Stimulated activated CD4-positive, alpha-beta T cell treated with anti-CD3 and anti-CD28 coated beads, TNF-alpha, amount 100 ng/mL, for 24 hours (primary cell): ENCODE measurements around the gene ITGB7.
A peak's percentile ranks its signal among the peaks of the same experiment; 100 is the strongest.
"Not testable (repeated sequence)": the region's sequence is repeated elsewhere in the genome, so short reads cannot be mapped to it uniquely, and the experiment has no call there.

Experiments used
- DNase-seq, 3 experiments: peaks; one replicate each; pipeline ENCODE4 v3.0.0-alpha.2; 2020; ENCODE audit warnings: low read depth in 3 of 3

ITGB7 gene

DNA sequence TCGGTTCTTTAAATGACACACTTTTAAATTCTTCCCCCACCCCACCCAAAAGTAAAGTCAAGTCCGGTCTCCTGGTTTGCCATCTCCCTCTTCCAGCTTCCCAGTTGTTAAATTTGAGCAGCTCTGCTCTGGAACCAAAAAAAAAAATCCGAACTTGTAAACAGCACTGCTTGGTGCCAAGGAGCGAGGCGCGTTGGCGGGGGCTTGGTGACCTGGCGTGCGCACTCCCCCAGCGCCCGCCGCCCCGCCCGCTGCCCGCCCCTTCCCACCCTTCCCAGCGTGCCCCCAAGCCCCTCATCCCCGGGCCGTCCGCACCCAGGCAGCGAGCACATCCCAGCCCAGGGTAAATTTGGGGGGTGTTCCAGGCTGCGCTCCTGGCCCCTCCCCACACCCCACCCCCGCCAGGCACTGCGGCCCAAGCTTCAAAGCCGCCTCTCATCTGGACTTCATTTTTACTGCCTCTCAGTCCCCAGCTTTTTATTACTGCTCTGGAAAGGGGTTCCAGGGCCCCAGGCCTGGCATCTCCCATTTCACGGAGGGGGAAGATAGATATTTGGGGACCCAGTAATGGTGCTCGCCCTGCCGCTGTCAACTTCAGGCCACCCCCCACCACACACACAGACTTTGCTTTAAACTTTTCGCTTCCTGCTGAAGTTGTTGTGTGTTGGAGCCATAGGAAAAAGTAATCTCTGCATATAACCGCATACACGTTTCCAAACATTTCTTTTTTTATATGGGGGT is 11.7 kb upstream of the ITGB7 start:
- no peak for DNase-seq

DNA sequence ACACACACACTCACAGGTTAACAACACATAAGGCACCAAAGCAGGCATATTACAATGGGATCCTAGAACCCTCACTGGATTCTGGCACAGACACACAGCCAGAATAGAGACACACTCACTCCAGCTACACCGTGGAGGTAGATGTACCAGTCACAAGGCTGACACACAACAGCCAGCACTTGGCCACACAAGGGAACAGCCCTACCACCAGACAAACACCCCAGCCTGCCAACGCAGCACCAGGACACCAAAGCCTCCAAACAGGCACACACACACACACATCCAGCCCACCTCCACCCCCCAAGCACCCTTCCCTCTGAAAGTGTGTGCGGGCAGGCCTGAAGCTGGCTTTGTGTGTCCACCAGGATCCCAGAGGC is 10.9 kb upstream of the ITGB7 start:
- no peak for DNase-seq

DNA sequence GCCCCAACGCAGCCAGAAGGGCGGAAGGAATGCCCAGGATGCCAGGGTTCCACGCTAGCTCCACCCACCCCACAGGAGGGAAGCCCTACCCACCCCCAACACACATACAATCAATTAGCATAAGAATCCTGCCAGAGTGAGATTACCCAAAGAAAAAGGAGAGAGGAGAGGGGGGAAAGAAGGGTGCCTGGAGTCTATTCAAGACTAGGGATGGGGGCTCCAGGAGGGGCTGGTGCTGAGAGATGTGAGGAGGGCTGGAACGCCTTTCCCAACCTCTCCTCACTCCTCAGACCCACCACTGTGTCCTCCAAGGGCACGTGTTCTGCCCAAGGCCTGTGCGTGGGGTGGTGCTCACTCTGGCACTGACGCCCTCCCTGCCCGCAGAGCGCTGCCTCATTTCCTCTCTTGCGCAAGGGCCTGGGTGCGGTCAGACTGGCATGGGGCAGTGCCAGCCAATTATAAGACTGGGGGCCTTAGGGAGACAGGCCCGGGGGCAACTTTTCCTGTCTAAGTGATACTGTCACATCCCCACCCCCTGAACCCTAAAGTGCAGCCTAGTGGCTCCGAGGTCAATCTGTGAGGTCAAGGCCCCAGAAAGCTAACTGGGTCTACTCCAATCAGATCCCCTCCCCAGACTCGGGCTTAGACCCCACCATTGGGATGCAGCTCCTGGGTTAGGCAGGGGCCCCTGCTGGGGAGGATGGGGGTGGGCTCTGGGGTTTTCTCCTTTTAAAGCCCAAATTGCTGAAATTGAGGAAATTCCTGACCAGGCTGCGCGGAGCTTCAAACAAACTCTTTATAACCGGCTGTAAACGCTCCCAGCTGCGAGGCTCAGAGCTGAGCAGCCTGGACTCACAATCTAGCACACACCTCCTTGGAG is 10.2 kb upstream of the ITGB7 start:
- peak in 1 of 3 experiments; percentile 53 for DNase-seq

DNA sequence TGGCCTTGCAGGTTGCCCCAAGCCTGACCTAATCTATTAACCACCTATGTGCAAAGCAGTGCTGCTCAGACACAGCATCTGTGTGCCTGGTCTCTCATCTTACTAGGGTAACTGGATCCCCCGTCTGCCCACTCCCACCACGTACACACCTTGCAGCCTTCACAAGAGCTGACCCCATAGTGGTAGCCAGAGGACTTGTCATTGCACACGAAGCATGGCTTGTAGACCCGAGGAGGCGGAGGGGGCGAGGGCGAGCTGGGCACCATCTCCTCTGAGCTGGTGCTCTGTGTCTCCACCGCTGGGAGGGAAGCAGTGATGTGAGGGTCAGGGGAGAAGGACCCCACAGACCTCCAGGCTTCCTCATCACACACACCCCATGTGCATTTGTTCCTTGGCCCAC is 8.4 kb upstream of the ITGB7 start:
- DNase-seq = no peak

DNA sequence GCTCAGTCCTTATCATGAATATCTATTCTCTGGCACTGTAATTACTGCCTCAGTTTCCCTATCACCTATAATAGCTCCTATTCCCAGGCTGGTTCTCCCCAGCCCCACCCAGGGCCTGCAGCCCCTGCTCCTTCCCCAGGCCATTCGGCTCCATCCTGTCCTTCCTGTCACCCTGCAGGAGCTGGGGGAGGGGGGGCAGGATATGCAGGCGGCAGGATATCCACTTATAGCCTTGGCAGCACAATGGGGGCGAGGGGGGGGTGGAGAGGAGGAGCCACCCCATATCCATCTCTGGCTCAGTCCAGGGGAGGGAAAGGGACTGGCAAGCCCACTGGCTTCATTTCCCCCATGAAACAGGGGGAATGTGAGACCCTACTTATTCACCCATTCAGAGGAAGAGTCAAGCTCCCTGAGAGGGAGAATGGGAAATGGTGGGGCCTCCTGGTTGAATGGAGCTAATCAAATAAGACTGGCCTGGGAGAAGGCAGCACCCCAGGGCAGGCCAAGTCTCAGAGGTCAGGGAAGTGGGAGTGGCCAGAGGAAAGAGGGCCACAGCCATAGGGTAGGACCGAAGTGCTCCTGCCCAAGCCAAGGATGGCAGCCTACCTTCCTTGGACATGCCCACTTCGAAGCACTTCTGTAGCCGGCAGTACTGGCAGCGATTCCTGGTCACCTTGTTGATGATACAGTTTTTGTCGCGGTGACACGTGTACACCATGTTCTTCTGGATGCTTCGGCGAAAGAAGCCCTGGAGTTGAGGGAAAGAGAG is 7.8 kb upstream of the ITGB7 start:
- DNase-seq = no peak

DNA sequence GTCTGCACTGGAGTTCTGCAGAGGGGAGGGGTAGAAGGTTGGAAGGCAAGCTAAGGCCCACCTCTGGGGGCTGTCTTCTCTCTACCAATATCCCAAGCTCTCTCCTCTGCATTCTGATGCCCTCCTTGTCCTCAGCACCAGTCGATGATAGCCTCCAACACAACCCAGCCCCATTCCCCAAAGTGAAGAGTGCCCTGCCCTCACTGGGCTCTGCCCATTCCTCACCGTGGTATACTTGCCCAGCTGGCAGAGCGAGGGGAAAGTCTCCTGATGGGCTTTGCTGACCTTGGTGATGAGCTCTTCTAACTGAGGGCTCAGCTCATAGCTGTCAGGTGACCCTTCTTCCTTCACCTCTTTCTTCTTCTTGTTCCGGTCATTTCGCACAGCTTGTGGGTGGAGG is 7.2 kb upstream of the ITGB7 start:
- DNase-seq = no peak

DNA sequence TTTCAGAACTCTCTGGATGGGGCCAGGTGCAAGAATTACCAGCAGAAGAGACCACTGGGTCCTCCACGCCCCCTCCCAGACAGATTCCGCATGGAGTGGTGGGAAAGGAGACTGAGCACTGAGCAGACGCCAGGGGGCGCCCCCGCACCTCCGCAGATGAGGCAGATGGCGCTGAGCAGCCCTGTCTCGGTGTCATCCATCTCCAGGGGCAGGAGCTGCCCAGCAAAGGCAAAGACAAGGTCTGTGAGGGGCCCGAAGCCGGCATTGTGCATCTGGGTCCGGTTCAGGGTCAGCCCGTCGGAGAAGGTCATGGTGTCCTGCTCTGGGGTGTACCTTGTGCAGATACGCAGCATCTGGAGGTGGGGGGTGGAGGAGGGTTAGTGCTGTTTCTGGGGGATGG is 6.3 kb upstream of the ITGB7 start:
- peak; percentile 67 to 84 (median 70) for DNase-seq

DNA sequence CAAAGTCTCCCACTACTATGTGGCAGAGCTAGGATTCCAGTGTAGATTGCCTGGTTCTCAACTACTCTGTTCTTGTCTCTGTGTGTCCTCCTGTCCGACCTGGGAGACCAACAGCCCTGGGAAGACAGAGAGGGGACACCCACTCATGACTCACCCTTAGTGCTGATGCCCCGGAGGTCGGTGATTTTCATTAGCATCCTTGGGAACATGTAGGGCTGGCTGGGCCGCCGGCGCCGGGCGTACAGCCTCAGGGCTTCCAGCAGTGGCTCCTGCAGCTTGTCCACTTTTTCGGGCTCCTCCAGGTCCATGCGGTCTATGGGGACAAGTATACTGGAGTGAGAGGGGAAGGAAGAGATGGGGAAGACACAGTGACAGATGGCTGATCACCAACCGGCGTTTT is 5.9 kb upstream of the ITGB7 start:
- DNase-seq = no peak

DNA sequence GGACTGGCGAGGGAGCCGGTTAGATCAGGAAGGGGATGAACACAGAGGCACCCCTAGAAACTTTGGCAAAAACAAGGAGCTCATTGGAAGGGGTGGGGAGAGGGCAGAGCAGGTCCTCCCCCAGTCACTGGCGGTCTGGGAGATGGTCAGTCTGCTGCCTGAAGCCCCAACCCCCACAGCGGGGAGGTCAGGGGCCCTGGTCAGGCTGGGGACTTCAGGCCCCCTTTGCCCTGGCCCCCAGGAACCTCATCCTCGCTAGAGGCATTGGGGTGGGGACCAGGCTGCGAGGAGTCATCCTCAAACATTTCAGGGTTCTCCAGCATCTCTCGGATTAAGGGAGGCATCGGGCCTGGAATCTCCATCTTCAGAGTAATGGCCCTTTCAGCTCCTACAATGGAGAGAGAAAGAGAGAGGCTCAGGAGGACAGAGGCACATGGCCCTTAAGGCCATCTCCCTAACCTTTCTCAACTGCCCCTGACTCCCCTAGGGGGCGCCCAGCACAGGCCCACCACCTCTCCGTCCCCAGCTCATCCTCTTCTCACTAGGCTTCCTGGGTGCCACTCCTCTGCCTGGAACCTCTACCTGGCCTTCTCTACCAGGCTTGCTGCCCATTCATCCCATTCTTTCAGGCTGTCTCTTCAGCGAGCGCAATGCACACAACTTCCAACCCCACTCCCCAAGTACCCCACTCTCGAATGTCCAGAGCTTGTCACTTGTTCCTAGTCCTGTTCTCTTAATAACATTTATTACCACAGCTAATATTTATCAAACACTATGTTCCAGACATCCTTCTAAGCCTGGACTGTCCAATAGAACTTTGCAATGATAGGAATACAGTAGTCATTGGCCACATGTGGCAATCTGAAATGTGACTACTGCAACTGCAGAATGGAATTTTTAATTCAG is 4.7 kb upstream of the ITGB7 start:
- DNase-seq = no peak

DNA sequence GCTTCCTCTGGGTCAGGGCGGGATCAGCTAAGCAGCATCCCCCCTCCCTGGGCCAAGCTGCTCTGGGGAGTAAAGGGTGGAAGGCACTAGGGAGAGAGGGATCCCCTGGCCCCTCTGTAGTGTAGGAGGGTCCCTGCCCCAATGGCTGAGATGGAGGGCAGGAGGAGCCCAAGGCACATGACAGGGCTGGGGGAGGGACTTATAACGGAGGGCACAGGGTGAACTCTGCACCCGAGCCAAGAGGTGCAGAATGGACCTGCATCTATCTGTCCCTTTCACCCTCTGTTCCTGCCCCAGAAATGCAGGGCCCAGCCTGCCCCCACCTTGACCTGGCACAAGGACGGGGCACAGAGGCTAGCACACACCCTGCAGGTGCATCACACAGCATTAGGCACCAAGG is 3.8 kb upstream of the ITGB7 start:
- no peak for DNase-seq

DNA sequence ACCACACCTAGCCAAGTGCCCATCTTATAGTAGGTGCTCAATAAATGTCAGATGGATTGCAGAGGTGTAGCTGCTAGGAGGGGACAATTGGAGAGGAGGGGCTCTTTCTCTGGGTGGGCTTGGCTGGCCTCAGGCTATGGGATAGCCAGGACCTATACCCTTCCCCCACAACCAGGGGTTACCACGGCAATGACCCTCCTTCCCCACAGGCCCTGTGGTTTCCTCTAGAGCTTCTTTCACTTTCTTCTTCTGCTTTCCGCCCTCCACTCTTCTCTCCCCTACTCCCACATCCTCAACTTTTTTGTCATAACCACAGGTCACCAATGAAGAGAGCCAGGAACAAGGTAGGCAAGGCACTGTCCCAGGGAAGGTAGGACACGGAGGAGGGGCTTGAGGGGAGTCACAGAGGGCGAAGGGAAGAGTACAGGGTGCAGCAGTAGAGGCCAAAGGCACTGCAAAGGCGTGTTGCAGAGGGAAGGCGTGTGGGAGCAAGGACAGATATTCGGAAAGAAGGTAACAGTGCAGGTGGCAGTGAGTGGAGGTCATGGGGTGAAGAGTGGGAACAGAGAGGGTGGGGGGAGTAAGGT is 1.9 kb upstream of the ITGB7 start:
- no peak for DNase-seq

DNA sequence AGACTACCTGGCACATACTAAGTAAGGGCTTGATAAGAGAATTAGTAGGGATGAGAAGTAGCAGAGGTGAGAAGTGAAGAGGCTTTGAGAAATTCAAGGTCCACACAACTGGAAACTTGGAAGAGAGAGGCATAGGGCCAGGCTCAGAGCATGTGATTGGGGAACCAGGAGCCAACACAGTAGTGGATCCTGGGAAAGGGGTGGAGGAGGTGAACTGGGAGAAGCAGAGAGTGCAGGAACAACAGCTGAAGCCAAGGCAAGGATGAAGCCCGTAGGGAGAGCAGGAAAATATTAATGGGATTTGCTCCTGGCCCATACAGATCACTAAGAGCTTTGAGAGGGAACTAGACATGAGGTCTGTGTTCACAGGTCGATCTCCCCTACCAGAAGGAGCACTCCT is 1.4 kb upstream of the ITGB7 start:
- DNase-seq = no peak

DNA sequence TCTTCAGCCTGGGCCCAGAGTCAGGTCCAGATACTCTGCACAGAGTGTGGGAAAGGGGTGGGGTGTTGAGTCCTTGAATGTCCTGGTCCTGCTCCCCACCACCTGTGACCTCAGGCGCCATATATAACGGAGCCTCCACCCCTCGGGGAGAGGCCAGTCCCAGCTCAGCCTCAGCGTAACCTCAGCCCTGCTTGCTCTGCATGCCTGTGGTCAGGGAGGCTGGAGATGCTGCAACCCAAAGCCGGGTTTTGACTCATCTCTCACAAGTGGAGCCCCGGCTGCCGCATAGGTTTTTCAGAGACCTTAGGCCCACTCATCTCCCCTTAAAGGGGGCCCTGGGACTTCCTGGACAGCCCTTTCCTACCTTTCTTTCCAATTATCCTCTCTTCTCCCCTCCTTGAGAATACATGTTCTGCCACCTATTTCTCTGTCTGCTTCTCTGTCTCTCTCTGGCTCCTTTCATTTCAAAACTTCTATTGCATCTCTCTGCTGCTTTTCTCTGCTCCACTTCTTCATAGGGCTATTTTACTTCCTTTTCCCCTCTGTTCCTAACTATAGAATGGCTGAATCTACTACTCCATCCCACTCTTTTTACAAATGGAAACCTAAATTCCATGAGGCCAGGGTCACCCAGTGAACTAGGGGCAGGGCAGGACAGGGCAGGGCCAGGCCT is 1.2 kb downstream of the ITGB7 start:
- peak; percentile 40 to 77 (median 51) for DNase-seq

DNA sequence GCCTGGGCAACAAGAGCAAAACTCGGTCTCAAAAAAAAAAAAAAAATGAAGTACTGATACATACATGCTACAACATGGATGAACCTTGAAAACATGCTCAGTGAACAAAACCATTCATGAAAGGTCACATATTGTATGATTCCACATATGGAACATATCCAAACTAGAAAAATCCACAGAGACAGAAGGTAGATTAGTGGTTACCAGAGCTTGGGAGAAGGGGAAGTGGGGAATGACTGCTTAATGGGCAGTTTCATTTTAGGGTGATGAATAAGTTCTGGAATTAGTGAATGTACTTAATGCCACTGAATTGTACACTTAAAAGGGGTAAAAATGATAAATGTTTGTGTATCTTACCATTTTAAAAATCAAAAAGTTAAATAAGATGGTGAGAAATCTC is 2.7 kb downstream of the ITGB7 start:
- no peak for DNase-seq

DNA sequence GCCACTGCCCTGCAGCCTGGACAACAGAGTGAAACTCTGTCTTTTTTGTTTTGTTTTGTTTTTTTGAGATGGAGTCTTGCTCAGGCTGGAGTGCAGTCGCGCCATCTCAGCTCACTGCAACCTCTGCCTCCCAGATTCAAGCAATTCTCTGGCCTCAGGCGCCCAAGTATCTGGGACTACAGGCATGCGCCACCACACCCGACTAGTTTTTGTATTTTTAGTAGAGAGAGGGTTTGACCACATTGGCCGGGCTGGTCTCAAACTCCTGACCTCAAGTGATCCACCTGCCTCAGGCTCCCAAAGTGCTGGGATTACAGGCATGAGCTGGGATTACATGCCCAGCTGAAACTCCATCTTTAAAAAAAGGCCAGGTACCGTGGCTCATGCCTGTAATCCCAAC is 4.7 kb downstream of the ITGB7 start:
- DNase-seq = not testable (repeated sequence)

DNA sequence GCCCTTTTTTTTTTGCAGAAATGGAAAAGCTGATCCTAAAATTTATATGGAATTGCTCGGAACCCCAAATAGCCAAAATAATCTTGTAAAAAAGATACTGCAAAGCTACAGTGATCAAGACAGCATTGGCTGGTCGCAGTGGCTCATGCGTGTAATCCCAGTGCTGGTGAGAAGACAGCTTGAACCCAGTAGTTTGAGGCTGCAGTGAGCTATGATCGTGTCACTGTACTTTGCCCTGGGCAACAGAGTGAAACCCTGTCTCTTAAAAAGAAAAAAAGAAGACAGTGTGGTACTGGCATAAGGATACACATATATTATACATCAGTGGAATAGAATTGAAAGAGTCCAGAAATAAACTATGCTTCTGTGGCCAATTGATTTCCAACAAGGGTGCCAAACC is 5.4 kb downstream of the ITGB7 start:
- no peak for DNase-seq

DNA sequence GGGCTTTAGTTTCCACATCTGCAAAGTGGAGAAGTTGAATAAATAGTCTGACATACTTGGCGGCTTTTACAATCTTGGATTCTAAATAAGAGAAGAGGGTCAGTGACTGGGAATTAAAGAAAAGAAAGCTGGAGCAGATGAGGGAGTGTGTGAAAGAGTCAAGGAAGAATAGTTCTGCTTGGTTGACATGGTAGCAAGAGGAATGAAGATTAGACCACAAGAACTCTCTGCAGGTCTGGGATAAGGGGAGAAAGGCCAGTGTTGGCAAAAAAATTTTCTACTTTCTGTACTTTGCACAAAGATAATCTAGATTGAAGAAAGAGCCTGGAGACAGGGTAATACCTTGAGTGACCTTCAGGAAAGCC is 5.9 kb downstream of the ITGB7 start:
- DNase-seq = no peak

DNA sequence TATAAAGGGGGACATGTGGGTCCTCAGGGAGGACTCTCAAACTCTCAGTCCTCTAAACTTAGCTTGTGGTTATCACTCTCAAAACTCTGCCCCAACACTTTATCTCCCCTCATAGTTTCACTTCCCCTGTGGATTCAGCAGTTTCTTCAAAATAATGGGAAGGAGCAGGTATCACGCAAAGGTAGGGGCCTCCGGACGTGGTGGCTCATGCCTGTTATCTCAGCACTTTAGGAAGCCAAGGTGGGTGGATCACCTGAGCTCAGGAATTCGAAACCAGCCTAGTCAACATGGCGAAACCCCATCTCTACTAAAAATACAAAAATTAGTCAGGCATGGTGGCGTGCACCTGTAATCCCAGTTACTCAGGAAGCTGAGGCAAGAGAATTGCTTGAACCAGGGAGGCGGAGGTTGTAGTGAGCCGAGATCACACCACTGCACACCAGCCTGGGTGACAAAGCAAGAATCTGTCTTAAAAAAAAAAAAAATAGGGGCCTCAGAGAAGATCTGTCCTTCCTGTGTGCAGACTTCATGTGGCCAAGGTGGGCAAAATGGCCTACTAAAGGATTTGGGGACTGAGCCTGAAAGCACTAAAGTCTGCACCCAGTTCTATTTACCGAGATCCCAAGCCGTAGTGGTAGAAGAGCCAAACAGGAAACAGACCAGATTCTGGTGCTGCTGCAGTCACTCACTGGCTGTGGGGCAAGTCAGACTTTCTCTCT is 6.4 kb downstream of the ITGB7 start:
- peak in 1 of 3 experiments; percentile 39 for DNase-seq

DNA sequence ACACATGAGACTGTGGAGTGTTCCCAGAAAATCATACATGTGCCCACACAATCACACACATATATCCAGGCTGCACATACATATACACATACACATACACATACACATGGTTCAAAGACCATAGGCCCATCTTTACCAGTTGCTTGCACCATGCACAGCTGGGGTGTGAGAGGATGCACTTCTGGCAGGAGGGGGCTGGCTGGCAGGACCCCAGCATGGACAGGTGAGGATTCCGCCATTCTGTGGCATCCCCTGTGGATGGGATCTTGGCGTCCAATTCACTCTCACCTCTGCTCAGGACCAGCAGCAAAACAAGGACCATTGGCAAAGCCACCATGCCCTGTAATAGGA is 7.0 kb downstream of the ITGB7 start:
- DNase-seq = no peak

DNA sequence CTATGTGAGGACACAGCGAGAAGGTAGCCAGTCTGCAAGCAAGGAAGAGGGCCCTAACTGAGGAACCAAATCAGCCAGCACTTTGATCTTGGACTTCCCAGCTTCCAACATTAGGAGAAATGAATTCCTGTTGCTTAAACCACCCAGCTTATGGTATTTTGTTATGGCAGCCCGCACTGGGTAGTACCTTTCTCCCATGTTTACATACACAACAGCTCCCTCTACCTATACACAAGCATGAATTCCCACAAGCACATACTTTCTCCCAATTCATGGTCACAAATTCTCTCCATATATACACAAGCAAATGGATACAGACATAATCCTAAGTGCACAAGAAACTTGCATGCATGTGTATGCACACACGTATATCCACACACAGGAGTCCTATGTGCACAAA is 7.4 kb downstream of the ITGB7 start:
- no peak for DNase-seq
